ENCODE results near the gene ATRNL1. TPM values are rescaled to one million over a fixed set of nuclear protein-coding genes. Genes with fewer than 3 reads are reported as not detected.

Gene ATRNL1
- total RNA-seq, 1 experiment from 2014 or later = not detected

DNA sequence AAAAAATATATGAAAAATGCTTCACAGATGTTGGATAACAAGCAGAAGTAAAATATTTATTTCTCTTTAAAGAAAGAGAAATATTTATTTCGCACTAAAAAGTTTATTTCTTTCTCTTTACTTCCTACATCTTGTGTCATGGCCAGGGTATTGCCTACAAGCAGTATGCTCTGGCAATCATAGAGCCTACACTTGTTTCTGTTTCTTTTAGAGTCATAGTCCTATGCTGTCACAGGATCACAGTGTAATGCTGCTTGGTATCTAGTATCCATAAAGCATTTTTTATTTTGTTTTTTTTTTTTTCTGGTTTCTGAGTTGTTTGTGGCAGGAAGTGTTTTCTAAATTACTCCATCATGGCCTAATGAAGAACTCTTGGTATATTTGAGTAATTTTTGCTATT is 116.0 kb downstream of the ATRNL1 start:
- H3K27me3 Mint-ChIP-seq (ENCODE audit: insufficient read depth, unreplicated experiment) = no peaks in the 10 kb centered on the region
- no peaks in the 10 kb centered on the region for H3K27me3 ChIP-seq (replicated peaks; ENCODE audit: control insufficient read depth, insufficient read depth, low read length)
- no peaks in the 10 kb centered on the region for H3K36me3 ChIP-seq (ENCODE audit: control insufficient read depth, insufficient read depth, low read length)
- no peak overlapping the region for H3K4me3 Mint-ChIP-seq (ENCODE audit: unreplicated experiment)
- intact Hi-C loops (cut with micrococcal nuclease; ENCODE audit: unreplicated experiment) = no loop called here
- H3K9me3 Mint-ChIP-seq (ENCODE audit: unreplicated experiment) = no peaks in the 10 kb centered on the region
- DNase-seq = no peak
- no peak overlapping the region for H3K27ac Mint-ChIP-seq (ENCODE audit: unreplicated experiment)
- H3K36me3 Mint-ChIP-seq (ENCODE audit: insufficient read depth, unreplicated experiment) = no peaks in the 10 kb centered on the region
- TF ChIP-seq CTCF (IDR thresholded peaks at IDR 0.05; ENCODE audit: insufficient read depth in 1 of 2, low read depth in 1 of 2, low read length in 1 of 2, severe bottlenecking in 1 of 2, unreplicated experiment in 1 of 2) = no peak
- no peaks in the 10 kb centered on the region; the same call in 1 of the 2 replicates for H3K9me3 ChIP-seq
- H3K4me1 ChIP-seq = no peaks in the 10 kb centered on the region
- no TSS peak for BruUV-seq (replicated peaks)
- ChIA-PET CTCF (no interaction called here), POLR2A (no interaction called here)
- H3K4me1 Mint-ChIP-seq (ENCODE audit: low read depth, unreplicated experiment) = no peaks in the 10 kb centered on the region
- H3K4me3 ChIP-seq (ENCODE audit: low read depth, low read length) = no peak overlapping the region

GRCh38 chr10:115214829-115215228 is 121.7 kb downstream of the ATRNL1 start:
- Histone ChIP-seq H3K4me1 (no peaks in the 10 kb centered on the region), H3K27me3 (replicated peaks; ENCODE audit: control insufficient read depth, insufficient read depth, low read length) (no peaks in the 10 kb centered on the region), H3K9me3 (no peaks in the 10 kb centered on the region; the same call in 1 of the 2 replicates), H3K4me3 (ENCODE audit: low read depth, low read length) (no peak overlapping the region), H3K36me3 (ENCODE audit: control insufficient read depth, insufficient read depth, low read length) (no peaks in the 10 kb centered on the region)
- no peak for TF ChIP-seq CTCF (IDR thresholded peaks at IDR 0.05; ENCODE audit: insufficient read depth in 1 of 2, low read depth in 1 of 2, low read length in 1 of 2, severe bottlenecking in 1 of 2, unreplicated experiment in 1 of 2)
- Mint-ChIP-seq H3K9me3 (ENCODE audit: unreplicated experiment) (no peaks in the 10 kb centered on the region), H3K27me3 (ENCODE audit: insufficient read depth, unreplicated experiment) (no peaks in the 10 kb centered on the region), H3K4me1 (ENCODE audit: low read depth, unreplicated experiment) (no peaks in the 10 kb centered on the region), H3K4me3 (ENCODE audit: unreplicated experiment) (no peak overlapping the region), H3K36me3 (ENCODE audit: insufficient read depth, unreplicated experiment) (no peaks in the 10 kb centered on the region), H3K27ac (ENCODE audit: unreplicated experiment) (no peak overlapping the region)
- CTCF ChIA-PET = no interaction called here
- no TSS peak for BruUV-seq (replicated peaks)
- DNase-seq = no peak
- POLR2A ChIA-PET = no interaction called here
- intact Hi-C loops (cut with micrococcal nuclease; ENCODE audit: unreplicated experiment) = no loop called here

DNA sequence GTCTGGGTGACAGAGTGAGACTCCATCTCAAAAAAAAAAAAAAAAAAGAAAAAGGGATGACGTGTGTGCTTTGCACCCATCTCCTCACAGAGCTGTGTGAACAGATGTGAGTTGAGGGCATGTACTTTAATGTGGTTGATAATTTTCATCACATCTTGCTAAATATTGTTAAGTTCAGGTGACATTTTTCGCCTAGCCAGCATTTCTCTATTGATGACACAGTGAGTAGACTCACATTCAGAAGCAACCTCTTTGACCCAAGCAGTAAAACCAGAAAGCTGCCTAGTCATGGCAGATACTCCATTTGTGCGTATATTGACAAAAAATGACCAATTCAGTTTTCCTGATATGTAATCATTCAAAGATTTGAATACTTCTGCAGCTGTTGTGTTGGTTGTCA is 126.0 kb downstream of the ATRNL1 start:
- Mint-ChIP-seq H3K4me3 (ENCODE audit: unreplicated experiment) (no peak overlapping the region), H3K36me3 (ENCODE audit: insufficient read depth, unreplicated experiment) (no peaks in the 10 kb centered on the region), H3K27me3 (ENCODE audit: insufficient read depth, unreplicated experiment) (peaks cover 4% of the 10 kb centered on the region), H3K9me3 (ENCODE audit: unreplicated experiment) (peaks cover 10% of the 10 kb centered on the region), H3K27ac (ENCODE audit: unreplicated experiment) (no peak overlapping the region), H3K4me1 (ENCODE audit: low read depth, unreplicated experiment) (no peaks in the 10 kb centered on the region)
- ChIA-PET POLR2A (no interaction called here), CTCF (no interaction called here)
- no peak for TF ChIP-seq CTCF (IDR thresholded peaks at IDR 0.05; ENCODE audit: insufficient read depth in 1 of 2, low read depth in 1 of 2, low read length in 1 of 2, severe bottlenecking in 1 of 2, unreplicated experiment in 1 of 2)
- no peak for DNase-seq
- Histone ChIP-seq H3K27me3 (replicated peaks; ENCODE audit: control insufficient read depth, insufficient read depth, low read length) (no peaks in the 10 kb centered on the region), H3K36me3 (ENCODE audit: control insufficient read depth, insufficient read depth, low read length) (no peaks in the 10 kb centered on the region), H3K4me3 (ENCODE audit: low read depth, low read length) (no peak overlapping the region), H3K9me3 (no peaks in the 10 kb centered on the region), H3K4me1 (no peaks in the 10 kb centered on the region)
- intact Hi-C loops (cut with micrococcal nuclease; ENCODE audit: unreplicated experiment) = no loop called here
- BruUV-seq (replicated peaks) = no TSS peak

All from Caco-2 (cell line).